Activated B cell treated with CpG ODN at 0.5 μM for 24 hours (primary cell): Measurements from ENCODE around the gene MSH5. TPM values are rescaled to one million over a fixed set of nuclear protein-coding genes. Genes with fewer than 3 reads are reported as not detected.

ENCODE experiments used
- ATAC-seq: fragments of 200-7000 bp; cut with Tn5 transposase; one replicate; pipeline ENCODE4 v1.10.0; 2021; ENCODE audit warnings: low read depth, mild to moderate bottlenecking, moderate library complexity
- CTCF ChIA-PET: fragments of 350-600 bp; sonication (Branson Sonifier 250); formaldehyde crosslinking; loops from one replicate; lab custom pipeline; 2021; ENCODE audit warnings: antibody characterized with exemption; lab: Charles Lee
- POLR2A ChIA-PET: fragments of 350-600 bp; sonication (Branson Sonifier 250); formaldehyde crosslinking; loops from one replicate; lab custom pipeline; 2021; ENCODE audit warnings: antibody characterized with exemption; lab: Charles Lee
- DNase-seq: peaks from one replicate; pipeline ENCODE4 v3.0.0; 2022
- H3K27ac Mint-ChIP-seq: one replicate; pipeline ENCODE4 v1.8.0; 2020; ENCODE audit warnings: mixed read lengths
- H3K27me3 Mint-ChIP-seq: one replicate; pipeline ENCODE4 v1.8.0; 2021; ENCODE audit warnings: mixed read lengths
- H3K36me3 Mint-ChIP-seq: one replicate; pipeline ENCODE4 v1.8.0; 2021; ENCODE audit warnings: low read depth, mixed read lengths
- H3K4me1 Mint-ChIP-seq: one replicate; pipeline ENCODE4 v1.8.0; 2021; ENCODE audit warnings: mixed read lengths
- H3K4me3 Mint-ChIP-seq: one replicate; pipeline ENCODE4 v1.8.0; 2020; ENCODE audit warnings: mild to moderate bottlenecking, mixed read lengths
- H3K9me3 Mint-ChIP-seq: one replicate; pipeline ENCODE4 v1.8.0; 2020; ENCODE audit warnings: mixed read lengths
- CTCF ChIP-seq: fragments of 200-600 bp; IDR thresholded peaks from one replicate; pipeline ENCODE4 v1.8.0; 2022; ENCODE audit warnings: antibody characterized with exemption, mild to moderate bottlenecking
- intact Hi-C: fragments of 100-400 bp; cut with micrococcal nuclease; formaldehyde crosslinking; loops from one replicate; pipeline ENCODE4 v1.15.1; 2024
- total RNA-seq: library from RNA; stranded (reverse); gene quantifications from 2 replicates; pipeline ENCODE4 v1.2.3, GENCODE V29; 2022

Gene MSH5
- total RNA-seq, 1 donor from 2014 or later = 47.3 TPM

- Mint-ChIP-seq H3K4me1 (peaks cover 24% of the 10 kb centered on the region), H3K9me3 (no peaks in the 10 kb centered on the region), H3K27me3 (no peaks in the 10 kb centered on the region), H3K36me3 (peaks cover 48% of the 10 kb centered on the region), H3K4me3 (no peak overlapping the region), H3K27ac (no peak overlapping the region)
- intact Hi-C loops = no loop called here
- ATAC-seq (no peak), DNase-seq (no peak)
- ChIA-PET CTCF (interaction anchor here (1.8 kb wide), 1 partner anchor 13 kb away, joined by 5 read pairs; no protein-coding TSS in a partner anchor), POLR2A (interaction anchor here (0.7 to 1.9 kb wide), 6 partner anchors 12 to 55 kb away, joined by 3 to 12 read pairs (median 6); partner anchors contain the start of genes LSM2, MSH5 and VARS1)
- TF ChIP-seq CTCF = no peak
Measured at GRCh38 chr6:31778193-31778592, 38.4 kb downstream of the MSH5 start.

GRCh38 chr6:31778999-31779885 lies 39.4 kb downstream of the MSH5 start:
- CTCF ChIA-PET = interaction anchor here (1.3 to 1.8 kb wide), 2 partner anchors 9 to 12 kb away, joined by 3 to 5 read pairs; no protein-coding TSS in a partner anchor
- no peak overlapping the region for H3K27ac Mint-ChIP-seq
- TF ChIP-seq CTCF = no peak
- ATAC-seq (no peak), DNase-seq (no peak)
- H3K36me3 Mint-ChIP-seq = peaks cover 52% of the 10 kb centered on the region
- POLR2A ChIA-PET = interaction anchor here (0.6 kb wide), 2 partner anchors 42 to 128 kb away, joined by 3 to 6 read pairs; no protein-coding TSS in a partner anchor
- no peaks in the 10 kb centered on the region for H3K27me3 Mint-ChIP-seq
- H3K4me3 Mint-ChIP-seq = no peak overlapping the region
- H3K4me1 Mint-ChIP-seq = peaks cover 24% of the 10 kb centered on the region
- no peaks in the 10 kb centered on the region for H3K9me3 Mint-ChIP-seq
- intact Hi-C loops = no loop called here

- CTCF ChIA-PET = interaction anchor here (1.3 kb wide), 1 partner anchor 10 kb away, joined by 3 read pairs; no protein-coding TSS in a partner anchor
- intact Hi-C loops = no loop called here
- Mint-ChIP-seq H3K27ac (no peak overlapping the region), H3K4me3 (no peak overlapping the region), H3K4me1 (peaks cover 24% of the 10 kb centered on the region), H3K9me3 (no peaks in the 10 kb centered on the region), H3K36me3 (peaks cover 59% of the 10 kb centered on the region), H3K27me3 (no peaks in the 10 kb centered on the region)
- DNase-seq = no peak
- POLR2A ChIA-PET = interaction anchor here (0.7 kb wide), 1 partner anchor 42 kb away, joined by 3 read pairs; no protein-coding TSS in a partner anchor
- ATAC-seq = no peak
- no peak for TF ChIP-seq CTCF
Measured at GRCh38 chr6:31779908-31780307, 40.1 kb downstream of the MSH5 start.

GRCh38 chr6:31780507-31781243 lies 40.9 kb downstream of the MSH5 start:
- no peaks in the 10 kb centered on the region for H3K27me3 Mint-ChIP-seq
- POLR2A ChIA-PET = interaction anchor here (0.7 kb wide), 1 partner anchor 43 kb away, joined by 3 read pairs; no protein-coding TSS in a partner anchor

More at GRCh38 chr6:31780507-31781243, 40.9 kb downstream of the MSH5 start:
- no peak for ATAC-seq
- Mint-ChIP-seq H3K27ac (no peak overlapping the region), H3K9me3 (no peaks in the 10 kb centered on the region), H3K4me3 (no peak overlapping the region), H3K4me1 (peaks cover 18% of the 10 kb centered on the region), H3K36me3 (peaks cover 66% of the 10 kb centered on the region)
- DNase-seq = no peak
- CTCF ChIA-PET = interaction anchor here (1.3 kb wide), 1 partner anchor 11 kb away, joined by 3 read pairs; no protein-coding TSS in a partner anchor
- TF ChIP-seq CTCF = no peak
- intact Hi-C loops = no loop called here
